DMS 273 treated with DMSO at 0.1 percent for 48 hours (cell line): ENCODE results near the gene H2BK1.

ENCODE experiments used
- DNase-seq: peaks from one replicate; lab custom pipeline; 2025; lab: John Stamatoyannopoulos, UW

H2BK1 gene

GRCh38 chr7:151232091-151232916 is 22.0 kb upstream of the H2BK1 start, which contains the start of gene CHPF2:
Gene CHPF2 (plus strand): TSS chr7:151232483. CDS start chr7:151234012, 1,529 bp downstream.
- DNase-seq, result peak; percentile 74

- no peak for DNase-seq
Observed at GRCh38 chr7:151231080-151231479, 20.8 kb upstream of the H2BK1 start.

GRCh38 chr7:151229249-151229648 is 19.0 kb upstream of the H2BK1 start:
- no peak for DNase-seq

- no peak for DNase-seq
Observed at GRCh38 chr7:151228024-151228866, 18.0 kb upstream of the H2BK1 start.

- DNase-seq, result peak; percentile 97
Observed at GRCh38 chr7:151226875-151227782, 16.8 kb upstream of the H2BK1 start, which contains the start of gene ABCF2. Gene ABCF2 (minus strand): TSS chr7:151227205. CDS start chr7:151226458, 747 bp downstream.

- no peak for DNase-seq
Observed at GRCh38 chr7:151226560-151226874, 16.2 kb upstream of the H2BK1 start.

GRCh38 chr7:151225948-151226510 is 15.7 kb upstream of the H2BK1 start:
- DNase-seq, result no peak

GRCh38 chr7:151223728-151224127 is 13.4 kb upstream of the H2BK1 start:
- DNase-seq, result no peak

- no peak for DNase-seq
Observed at GRCh38 chr7:151218170-151218569, 7.9 kb upstream of the H2BK1 start.

- no peak for DNase-seq
Observed at GRCh38 chr7:151215396-151215795, 5.1 kb upstream of the H2BK1 start.

- no peak for DNase-seq
Observed at GRCh38 chr7:151213826-151214225, 3.5 kb upstream of the H2BK1 start.

- no peak for DNase-seq
Observed at GRCh38 chr7:151212626-151213025, 2.3 kb upstream of the H2BK1 start.

- DNase-seq, result no peak
Observed at GRCh38 chr7:151211155-151211772, 976 bp upstream of the H2BK1 start.

- DNase-seq, result no peak
Observed at GRCh38 chr7:151209588-151209987, 700 bp downstream of the H2BK1 start.

- no peak for DNase-seq
Observed at GRCh38 chr7:151208253-151208862, 1.9 kb downstream of the H2BK1 start.

- DNase-seq, result no peak
Observed at GRCh38 chr7:151207804-151208203, 2.5 kb downstream of the H2BK1 start.

GRCh38 chr7:151207315-151207714 is 3.0 kb downstream of the H2BK1 start:
- DNase-seq, result no peak

GRCh38 chr7:151206914-151207313 is 3.4 kb downstream of the H2BK1 start:
- no peak for DNase-seq

GRCh38 chr7:151205730-151206129 is 4.6 kb downstream of the H2BK1 start:
- no peak for DNase-seq

- DNase-seq, result no peak
Observed at GRCh38 chr7:151204383-151205032, 5.8 kb downstream of the H2BK1 start.
